MM.1S (cell line): Measurements from ENCODE around the gene MIPOL1.

Experiments
- DNase-seq: peaks from one replicate; pipeline ENCODE4 v3.0.0-alpha.2; 2015
- H2AFZ ChIP-seq: fragments of 300-600 bp; sonication (generic); 2 replicates; pipeline ENCODE4 v1.6.0; 2016; ENCODE audit warnings: antibody characterized with exemption, low read length
- H3F3A ChIP-seq: fragments of 300-600 bp; sonication (generic); 2 replicates; pipeline ENCODE4 v1.6.1; 2016; ENCODE audit warnings: mild to moderate bottlenecking, antibody characterized with exemption, low read length, moderate library complexity, mixed read lengths; ENCODE audit not compliant: insufficient read depth
- H3K27ac ChIP-seq: fragments of 300-600 bp; sonication (generic); 2 replicates; pipeline ENCODE4 v1.5.1; 2016; ENCODE audit warnings: mild to moderate bottlenecking, low read length
- H3K27me3 ChIP-seq: fragments of 300-600 bp; sonication (generic); replicated peaks from 2 replicates; pipeline ENCODE4 v1.6.0; 2016; ENCODE audit warnings: low read length; ENCODE audit not compliant: insufficient read depth
- H3K36me3 ChIP-seq: fragments of 300-600 bp; sonication (generic); replicated peaks from 2 replicates; pipeline ENCODE4 v1.6.1; 2016; ENCODE audit warnings: mild to moderate bottlenecking, low read length, mixed read lengths; ENCODE audit not compliant: insufficient read depth
- H3K4me1 ChIP-seq: fragments of 300-600 bp; sonication (generic); 2 replicates; pipeline ENCODE4 v1.6.1; 2016; ENCODE audit warnings: low read length, mixed read lengths
- H3K4me2 ChIP-seq: fragments of 300-600 bp; sonication (generic); 2 replicates; pipeline ENCODE4 v1.6.0; 2016; ENCODE audit warnings: low read depth, low read length
- H3K4me3 ChIP-seq: fragments of 300-600 bp; sonication (generic); 2 replicates; pipeline ENCODE4 v1.5.1; 2016; ENCODE audit warnings: low read length, mixed read lengths
- H3K79me2 ChIP-seq: fragments of 300-600 bp; sonication (generic); 2 replicates; pipeline ENCODE4 v1.6.1; 2016; ENCODE audit warnings: mixed run types, low read length, mixed read lengths
- H3K9ac ChIP-seq: fragments of 300-600 bp; sonication (generic); 2 replicates; pipeline ENCODE4 v1.6.1; 2016; ENCODE audit warnings: low read length, mixed read lengths
- H3K9me2 ChIP-seq: fragments of 300-600 bp; sonication (generic); replicated peaks from 2 replicates; pipeline ENCODE4 v1.6.1; 2016; ENCODE audit warnings: mild to moderate bottlenecking, low read length, mixed read lengths; ENCODE audit not compliant: insufficient read depth
- H3K9me3 ChIP-seq: fragments of 300-600 bp; sonication (generic); replicated peaks from 2 replicates; pipeline ENCODE4 v1.6.1; 2016; ENCODE audit warnings: mild to moderate bottlenecking, low read length, mixed read lengths; ENCODE audit not compliant: insufficient read depth
- H4K20me1 ChIP-seq: fragments of 300-600 bp; sonication (generic); 2 replicates; pipeline ENCODE4 v1.6.1; 2016; ENCODE audit warnings: mild to moderate bottlenecking, low read length, moderate library complexity, mixed read lengths; ENCODE audit not compliant: insufficient read depth
- CTCF ChIP-seq: fragments of 300-600 bp; sonication (generic); IDR thresholded peaks from 2 replicates; pipeline ENCODE4 v1.5.1; 2016; ENCODE audit warnings: antibody characterized with exemption, low read length, mixed read lengths
- EZH2 ChIP-seq: fragments of 300-600 bp; sonication (generic); optimal IDR thresholded peaks from 2 replicates; pipeline ENCODE3; 2017; ENCODE audit warnings: low read depth, mild to moderate bottlenecking, antibody characterized with exemption, low read length, mixed read lengths
- EZH2phosphoT487 ChIP-seq: fragments of 300-600 bp; sonication (generic); IDR thresholded peaks from 2 replicates; pipeline ENCODE4 v1.6.1; 2018; ENCODE audit warnings: antibody characterized with exemption, low read length

The MIPOL1 gene

GRCh38 chr14:37598747-37599506 is 401.2 kb downstream of the MIPOL1 start:
- H3K4me3 ChIP-seq, result no peak overlapping the region
- no peak overlapping the region for H2AFZ ChIP-seq
- H4K20me1 ChIP-seq, result no peaks in the 10 kb centered on the region
- H3K9ac ChIP-seq, result no peak overlapping the region
- H3K4me2 ChIP-seq, result no peak overlapping the region
- H3K27ac ChIP-seq, result no peak overlapping the region
- H3K9me2 ChIP-seq, result no peaks in the 10 kb centered on the region
- H3F3A ChIP-seq, result peaks cover 7% of the 10 kb centered on the region
- no peaks in the 10 kb centered on the region for H3K36me3 ChIP-seq
- no peak for DNase-seq
- H3K4me1 ChIP-seq, result no peaks in the 10 kb centered on the region
- H3K27me3 ChIP-seq, result no peaks in the 10 kb centered on the region
- no peaks in the 10 kb centered on the region for H3K9me3 ChIP-seq
- peaks cover 2% of the 10 kb centered on the region for H3K79me2 ChIP-seq
- TF ChIP-seq EZH2phosphoT487 (no peak), EZH2 (no peak), CTCF (no peak)

- Histone ChIP-seq H3K9me2 (no peaks in the 10 kb centered on the region), H3K79me2 (no peaks in the 10 kb centered on the region), H3K4me2 (no peak overlapping the region), H2AFZ (no peak overlapping the region), H4K20me1 (no peaks in the 10 kb centered on the region), H3K9me3 (no peaks in the 10 kb centered on the region), H3K36me3 (no peaks in the 10 kb centered on the region), H3K4me3 (no peak overlapping the region), H3K27ac (no peak overlapping the region), H3K4me1 (no peaks in the 10 kb centered on the region), H3F3A (peaks cover 4% of the 10 kb centered on the region; the same call in 1 of the 2 replicates), H3K9ac (no peak overlapping the region), H3K27me3 (no peaks in the 10 kb centered on the region)
- DNase-seq, result no peak
- TF ChIP-seq CTCF (no peak), EZH2phosphoT487 (no peak), EZH2 (no peak)
Observed at GRCh38 chr14:37599507-37600368, 402.0 kb downstream of the MIPOL1 start.

GRCh38 chr14:37600880-37601741 is 403.4 kb downstream of the MIPOL1 start:
- H3K4me3 ChIP-seq, result no peak overlapping the region
- no peaks in the 10 kb centered on the region for H3K79me2 ChIP-seq
- no peak overlapping the region for H3K4me2 ChIP-seq
- H3K36me3 ChIP-seq, result no peaks in the 10 kb centered on the region
- no peak for TF ChIP-seq EZH2phosphoT487
- no peak for TF ChIP-seq EZH2
- TF ChIP-seq CTCF, result no peak
- no peaks in the 10 kb centered on the region for H3K9me2 ChIP-seq
- no peak overlapping the region for H3K27ac ChIP-seq
- H3K9ac ChIP-seq, result no peak overlapping the region
- H3F3A ChIP-seq, result no peaks in the 10 kb centered on the region
- H3K4me1 ChIP-seq, result no peaks in the 10 kb centered on the region
- H2AFZ ChIP-seq, result no peak overlapping the region
- no peaks in the 10 kb centered on the region for H3K27me3 ChIP-seq
- DNase-seq, result no peak
- no peaks in the 10 kb centered on the region for H4K20me1 ChIP-seq
- H3K9me3 ChIP-seq, result no peaks in the 10 kb centered on the region
